Cardiac fibroblast (primary cell): Measurements from ENCODE around the gene CDKN3.
"Not testable (repeated sequence)": the region's sequence is repeated elsewhere in the genome, so short reads cannot be mapped to it uniquely, and the experiment has no call there.

Experiments used
- DNase-seq, 2 donors: peaks; one replicate each; pipeline versions ENCODE4 v3.0.0 to v3.0.0-alpha.2; 2010; ENCODE audit warnings: low read depth in 2 of 2
- H3K4me3 ChIP-seq, 2 donors: replicated peaks in 1 of 2; 1 replicate in 1 of 2; 2 replicates in 1 of 2; pipeline ENCODE4 v1.5.1; 2011; ENCODE audit warnings: low read depth in 2 of 2, low read length in 2 of 2, mild to moderate bottlenecking in 2 of 2, moderate library complexity in 1 of 2
- CTCF ChIP-seq: IDR thresholded peaks from one replicate; pipeline ENCODE4 v1.5.1; 2011; ENCODE audit warnings: low read depth, mild to moderate bottlenecking, low read length, inconsistent platforms

The CDKN3 gene

GRCh38 chr14:54385556-54385955 is 11.3 kb upstream of the CDKN3 start:
- TF ChIP-seq CTCF = no peak
- H3K4me3 ChIP-seq = no peak overlapping the region
- DNase-seq = no peak

GRCh38 chr14:54387328-54387727 is 9.5 kb upstream of the CDKN3 start:
- no peak for TF ChIP-seq CTCF

GRCh38 chr14:54392131-54392859 is 4.5 kb upstream of the CDKN3 start:
- no peak overlapping the region for H3K4me3 ChIP-seq
- DNase-seq = no peak
- TF ChIP-seq CTCF = no peak

More at GRCh38 chr14:54387328-54387727, 9.5 kb upstream of the CDKN3 start:
- DNase-seq = no peak
- H3K4me3 ChIP-seq = no peak overlapping the region

GRCh38 chr14:54392986-54393884 is 3.6 kb upstream of the CDKN3 start:
- DNase-seq, H3K4me3 ChIP-seq: not testable (repeated sequence)

- DNase-seq = no peak
- TF ChIP-seq CTCF = no peak
- H3K4me3 ChIP-seq = no peak overlapping the region
Observed at GRCh38 chr14:54394596-54394995, 2.2 kb upstream of the CDKN3 start.

- TF ChIP-seq CTCF = no peak
- H3K4me3 ChIP-seq = no peak overlapping the region
- DNase-seq = no peak
Observed at GRCh38 chr14:54395284-54395683, 1.5 kb upstream of the CDKN3 start.

GRCh38 chr14:54395716-54396115 is 1.1 kb upstream of the CDKN3 start:
- no peak overlapping the region for H3K4me3 ChIP-seq
- no peak for DNase-seq
- no peak for TF ChIP-seq CTCF
